Thoracic aorta (tissue), 2 donors: ENCODE results near the gene FBXO44. TPM values are rescaled to one million over a fixed set of nuclear protein-coding genes. Genes with fewer than 3 reads are reported as not detected.

Experiments
- ATAC-seq: fragments of 150-250 bp; one replicate; pipeline ENCODE4 v1.8.0; 2017; ENCODE audit warnings: low read depth; ENCODE audit not compliant: insufficient number of reproducible peaks, low FRiP score
- DNase-seq: peaks from one replicate; pipeline ENCODE4 v3.0.0-alpha.2; 2020; ENCODE audit warnings: low spot score
- H3K27ac ChIP-seq, 2 donors: fragments of 200-600 bp; sonication (generic); 1 replicate in 1 of 2; 2 replicates in 1 of 2; pipeline ENCODE4 v1.5.1; 2016; ENCODE audit warnings: mild to moderate bottlenecking in 2 of 2, moderate library complexity in 2 of 2
- H3K27me3 ChIP-seq: fragments of 200-600 bp; sonication (generic); replicated peaks from 2 replicates; pipeline ENCODE4 v1.6.0; 2016; ENCODE audit warnings: mild to moderate bottlenecking; ENCODE audit not compliant: insufficient read depth
- H3K36me3 ChIP-seq: fragments of 200-600 bp; sonication (generic); one replicate; pipeline ENCODE4 v1.5.1; 2016
- H3K4me1 ChIP-seq, 2 donors: fragments of 200-600 bp; sonication (generic); 1 replicate in 1 of 2; 2 replicates in 1 of 2; pipeline versions ENCODE4 v1.5.1 to v1.6.0; 2016; ENCODE audit warnings: low read depth in 2 of 2, mild to moderate bottlenecking in 1 of 2; ENCODE audit not compliant: control insufficient read depth in 1 of 2
- H3K4me3 ChIP-seq: fragments of 200-600 bp; sonication (generic); 2 replicates; pipeline ENCODE4 v1.5.1; 2016; ENCODE audit warnings: mild to moderate bottlenecking
- H3K9me3 ChIP-seq: fragments of 200-600 bp; sonication (generic); 2 replicates; pipeline ENCODE4 v1.5.1; 2016
- CTCF ChIP-seq: fragments of 200-600 bp; sonication (generic); IDR thresholded peaks from one replicate; pipeline ENCODE4 v1.5.1; 2019; ENCODE audit warnings: antibody characterized with exemption
- total RNA-seq, 2 donors: library from RNA; depleted of rRNA; stranded (reverse); fragments of >200 nt; gene quantifications; one replicate each; pipeline versions ENCODE4 v1.1.0 to v1.2.3, GENCODE V29; 2016

Gene FBXO44
- total RNA-seq, 2 donors from 2014 or later = 21.9 to 35.2 TPM

GRCh38 chr1:11652203-11652780 lies 2.4 kb upstream of the FBXO44 start:
- no peaks in the 10 kb centered on the region for H3K9me3 ChIP-seq
- ATAC-seq (no peak), DNase-seq (no peak)
- TF ChIP-seq CTCF = no peak
- H3K27ac ChIP-seq = no peak overlapping the region
- peaks cover 13 to 46% of the 10 kb centered on the region in 2 donors for H3K4me1 ChIP-seq
- no peak overlapping the region for H3K4me3 ChIP-seq
- H3K27me3 ChIP-seq = peaks cover 5% of the 10 kb centered on the region
- no peaks in the 10 kb centered on the region for H3K36me3 ChIP-seq

- Histone ChIP-seq H3K9me3 (no peaks in the 10 kb centered on the region), H3K27me3 (peaks cover 5% of the 10 kb centered on the region), H3K4me3 (peak overlapping the region; percentile 90), H3K36me3 (no peaks in the 10 kb centered on the region), H3K27ac (peak overlapping the region in 1 of 2 donors; percentile 28), H3K4me1 (peaks cover 13 to 41% of the 10 kb centered on the region in 2 donors)
- DNase-seq = no peak
- no peak for TF ChIP-seq CTCF
- ATAC-seq = no peak
These were observed 1.4 kb upstream of the FBXO44 start for GRCh38 chr1:11653101-11653860.

- Histone ChIP-seq H3K27me3 (peaks cover 5% of the 10 kb centered on the region), H3K36me3 (no peaks in the 10 kb centered on the region), H3K9me3 (no peaks in the 10 kb centered on the region), H3K4me3 (peak overlapping the region; percentile 90), H3K4me1 (peaks cover 9 to 36% of the 10 kb centered on the region in 2 donors), H3K27ac (peak overlapping the region in 1 of 2 donors; percentile 28)
- TF ChIP-seq CTCF = no peak
- DNase-seq (no peak), ATAC-seq (no peak)
These were observed 878 bp upstream of the FBXO44 start for GRCh38 chr1:11653861-11654136.

GRCh38 chr1:11654939-11655808 lies 497 bp downstream of the FBXO44 start:
- no peaks in the 10 kb centered on the region for H3K27me3 ChIP-seq
- TF ChIP-seq CTCF = no peak
- H3K4me1 ChIP-seq = peaks cover 9 to 25% of the 10 kb centered on the region in 2 donors
- ATAC-seq (no peak), DNase-seq (no peak)
- H3K4me3 ChIP-seq = peak overlapping the region; percentile 90
- no peak overlapping the region for H3K27ac ChIP-seq
- no peaks in the 10 kb centered on the region for H3K9me3 ChIP-seq
- peaks cover 4% of the 10 kb centered on the region for H3K36me3 ChIP-seq

- peaks cover 9% of the 10 kb centered on the region for H3K36me3 ChIP-seq
These were observed 3.0 kb downstream of the FBXO44 start for GRCh38 chr1:11657654-11658053.

More at GRCh38 chr1:11657654-11658053, 3.0 kb downstream of the FBXO44 start:
- ATAC-seq (no peak), DNase-seq (no peak)
- Histone ChIP-seq H3K27ac (no peak overlapping the region), H3K9me3 (no peaks in the 10 kb centered on the region), H3K4me1 (peaks cover 9 to 18% of the 10 kb centered on the region in 2 donors), H3K4me3 (no peak overlapping the region), H3K27me3 (no peaks in the 10 kb centered on the region)
- no peak for TF ChIP-seq CTCF
